ENCODE measurements around the gene CA5A. TPM values are rescaled to one million over a fixed set of nuclear protein-coding genes. Genes with fewer than 3 reads are reported as not detected.

The CA5A gene
- total and polyA plus RNA-seq, 2 of the 13 experiments (the other 11 are each of a cell fraction or from before 2014, with no cell fraction given) = 66.8 to 106 TPM

- peak; percentile 96 for TF ChIP-seq CEBPG (CRISPR knock-in tag; IDR thresholded peaks at IDR 0.05)
- peak; percentile 58; the same call in 1 of the 2 replicates for TF ChIP-seq NAIF1 (CRISPR knock-in tag; IDR thresholded peaks at IDR 0.05; ENCODE audit: borderline replicate concordance)
- TF ChIP-seq ZNF564 (CRISPR knock-in tag; IDR thresholded peaks at IDR 0.05) = peak; percentile 85; the same call in 1 of the 2 replicates
- TF ChIP-seq KLF6 (CRISPR knock-in tag; IDR thresholded peaks at IDR 0.05) = no peak
- TF ChIP-seq ZNF567 (CRISPR knock-in tag; IDR thresholded peaks at IDR 0.05; ENCODE audit: borderline replicate concordance) = peak; percentile 46; the same call in 1 of the 2 replicates
- TF ChIP-seq ZNF30 (CRISPR knock-in tag; IDR thresholded peaks at IDR 0.05) = no peak
- peak; percentile 85 for TF ChIP-seq HOXA3 (CRISPR knock-in tag; IDR thresholded peaks at IDR 0.05)
- TF ChIP-seq SETDB1 (CRISPR knock-in tag; IDR thresholded peaks at IDR 0.05; ENCODE audit: borderline replicate concordance) = no peak
- peak; percentile 49; the same call in 1 of the 2 replicates for TF ChIP-seq CREM (IDR thresholded peaks at IDR 0.05)
- TF ChIP-seq CREM (CRISPR knock-in tag; IDR thresholded peaks at IDR 0.05) = no peak
- TF ChIP-seq, protein P1, sequence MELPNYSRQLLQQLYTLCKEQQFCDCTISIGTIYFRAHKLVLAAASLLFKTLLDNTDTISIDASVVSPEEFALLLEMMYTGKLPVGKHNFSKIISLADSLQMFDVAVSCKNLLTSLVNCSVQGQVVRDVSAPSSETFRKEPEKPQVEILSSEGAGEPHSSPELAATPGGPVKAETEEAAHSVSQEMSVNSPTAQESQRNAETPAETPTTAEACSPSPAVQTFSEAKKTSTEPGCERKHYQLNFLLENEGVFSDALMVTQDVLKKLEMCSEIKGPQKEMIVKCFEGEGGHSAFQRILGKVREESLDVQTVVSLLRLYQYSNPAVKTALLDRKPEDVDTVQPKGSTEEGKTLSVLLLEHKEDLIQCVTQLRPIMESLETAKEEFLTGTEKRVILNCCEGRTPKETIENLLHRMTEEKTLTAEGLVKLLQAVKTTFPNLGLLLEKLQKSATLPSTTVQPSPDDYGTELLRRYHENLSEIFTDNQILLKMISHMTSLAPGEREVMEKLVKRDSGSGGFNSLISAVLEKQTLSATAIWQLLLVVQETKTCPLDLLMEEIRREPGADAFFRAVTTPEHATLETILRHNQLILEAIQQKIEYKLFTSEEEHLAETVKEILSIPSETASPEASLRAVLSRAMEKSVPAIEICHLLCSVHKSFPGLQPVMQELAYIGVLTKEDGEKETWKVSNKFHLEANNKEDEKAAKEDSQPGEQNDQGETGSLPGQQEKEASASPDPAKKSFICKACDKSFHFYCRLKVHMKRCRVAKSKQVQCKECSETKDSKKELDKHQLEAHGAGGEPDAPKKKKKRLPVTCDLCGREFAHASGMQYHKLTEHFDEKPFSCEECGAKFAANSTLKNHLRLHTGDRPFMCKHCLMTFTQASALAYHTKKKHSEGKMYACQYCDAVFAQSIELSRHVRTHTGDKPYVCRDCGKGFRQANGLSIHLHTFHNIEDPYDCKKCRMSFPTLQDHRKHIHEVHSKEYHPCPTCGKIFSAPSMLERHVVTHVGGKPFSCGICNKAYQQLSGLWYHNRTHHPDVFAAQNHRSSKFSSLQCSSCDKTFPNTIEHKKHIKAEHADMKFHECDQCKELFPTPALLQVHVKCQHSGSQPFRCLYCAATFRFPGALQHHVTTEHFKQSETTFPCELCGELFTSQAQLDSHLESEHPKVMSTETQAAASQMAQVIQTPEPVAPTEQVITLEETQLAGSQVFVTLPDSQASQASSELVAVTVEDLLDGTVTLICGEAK (IDR thresholded peaks at IDR 0.05) = no peak
- TF ChIP-seq, protein P1 (CRISPR knock-in tag; IDR thresholded peaks at IDR 0.05) = peak; percentile 58
- peak; percentile 64; the same call in 1 of the 2 replicates for TF ChIP-seq NCOR1 (IDR thresholded peaks at IDR 0.05; ENCODE audit: borderline replicate concordance, low read length)
- peak; percentile 54; the same call in 1 of the 2 replicates for TF ChIP-seq PHF21A (CRISPR knock-in tag; IDR thresholded peaks at IDR 0.05)
- TF ChIP-seq ZNF790 (CRISPR knock-in tag; IDR thresholded peaks at IDR 0.05; ENCODE audit: borderline replicate concordance) = no peak
- TF ChIP-seq SATB2 (CRISPR knock-in tag; IDR thresholded peaks at IDR 0.05) = peak; percentile 21; the same call in 1 of the 2 replicates
- TF ChIP-seq ZNF609 (CRISPR knock-in tag; IDR thresholded peaks at IDR 0.05; ENCODE audit: borderline replicate concordance) = peak; percentile 42; the same call in 1 of the 2 replicates
Measured at GRCh38 chr16:87949071-87949744, 12.9 kb upstream of the CA5A start (continued).
